Astrocyte (in vitro differentiated cells and primary cell): ENCODE data around the gene FOXL1. TPM values are rescaled to one million over a fixed set of nuclear protein-coding genes. Genes with fewer than 3 reads are reported as not detected.
A peak's percentile ranks its signal among the peaks of the same experiment; 100 is the strongest.

ENCODE experiments used
- DNase-seq: peaks from one replicate; pipeline ENCODE4 v3.0.0-alpha.2; 2010; ENCODE audit warnings: low read depth
- FAIRE-seq: peaks from 2 replicates; lab custom pipeline; 2011; peaks lifted over from hg19 to GRCh38; lab: Jason Lieb, UNC
- H2AFZ ChIP-seq: 2 replicates; pipeline ENCODE4 v1.6.0; 2012; ENCODE audit warnings: low read depth, low read length, inconsistent platforms
- H3K27ac ChIP-seq: 2 replicates; pipeline ENCODE4 v1.5.1; 2011; ENCODE audit warnings: low read depth, low read length, inconsistent platforms
- H3K27me3 ChIP-seq: 2 replicates; pipeline ENCODE4 v1.6.0; 2011; ENCODE audit warnings: low read length, inconsistent platforms; ENCODE audit not compliant: insufficient read depth
- H3K36me3 ChIP-seq: 2 replicates; pipeline ENCODE4 v1.5.1; 2011; ENCODE audit warnings: low read length, inconsistent platforms; ENCODE audit not compliant: insufficient read depth
- H3K4me1 ChIP-seq: 2 replicates; pipeline ENCODE4 v1.5.1; 2011; ENCODE audit warnings: low read length, inconsistent platforms; ENCODE audit not compliant: insufficient read depth
- H3K4me2 ChIP-seq: 2 replicates; pipeline ENCODE4 v1.6.0; 2012; ENCODE audit warnings: low read length, inconsistent platforms
- H3K4me3 ChIP-seq: 2 replicates; pipeline ENCODE4 v1.5.1; 2011; ENCODE audit warnings: low read depth, mild to moderate bottlenecking, low read length, inconsistent platforms; ENCODE audit not compliant: insufficient read depth
- H3K79me2 ChIP-seq: 2 replicates; pipeline ENCODE4 v1.6.0; 2012; ENCODE audit warnings: mild to moderate bottlenecking, low read length, inconsistent platforms; ENCODE audit not compliant: insufficient read depth
- H3K9ac ChIP-seq: 2 replicates; pipeline ENCODE4 v1.6.0; 2012; ENCODE audit warnings: mild to moderate bottlenecking, low read length, inconsistent platforms
- H3K9me3 ChIP-seq: 2 replicates; pipeline ENCODE4 v1.5.1; 2012; ENCODE audit warnings: low read depth, mild to moderate bottlenecking, low read length, inconsistent platforms; ENCODE audit not compliant: insufficient read depth
- H4K20me1 ChIP-seq: 2 replicates; pipeline ENCODE4 v1.6.0; 2012; ENCODE audit warnings: low read length, inconsistent platforms; ENCODE audit not compliant: insufficient read depth
- H3K27ac Mint-ChIP-seq: one replicate; pipeline ENCODE4 v1.8.0; 2021; ENCODE audit warnings: mild to moderate bottlenecking, mixed read lengths; ENCODE audit not compliant: unreplicated experiment
- H3K27me3 Mint-ChIP-seq: one replicate; pipeline ENCODE4 v1.8.0; 2021; ENCODE audit warnings: low read depth, mixed read lengths; ENCODE audit not compliant: unreplicated experiment
- H3K36me3 Mint-ChIP-seq: one replicate; pipeline ENCODE4 v1.8.0; 2021; ENCODE audit warnings: low read depth, mixed read lengths; ENCODE audit not compliant: unreplicated experiment
- H3K4me1 Mint-ChIP-seq: one replicate; pipeline ENCODE4 v1.8.0; 2021; ENCODE audit warnings: low read depth, mixed read lengths; ENCODE audit not compliant: unreplicated experiment
- H3K4me3 Mint-ChIP-seq: one replicate; pipeline ENCODE4 v1.8.0; 2021; ENCODE audit warnings: mild to moderate bottlenecking, moderate library complexity, mixed read lengths; ENCODE audit not compliant: unreplicated experiment
- H3K9me3 Mint-ChIP-seq: one replicate; pipeline ENCODE4 v1.8.0; 2021; ENCODE audit warnings: mild to moderate bottlenecking, mixed read lengths; ENCODE audit not compliant: unreplicated experiment
- CTCF ChIP-seq: IDR thresholded peaks from 2 replicates; pipeline ENCODE4 v1.5.1; 2011; ENCODE audit warnings: low read depth, mild to moderate bottlenecking, inconsistent platforms, low read length, moderate library complexity; ENCODE audit not compliant: insufficient read depth
- EZH2 ChIP-seq: IDR thresholded peaks from 2 replicates; pipeline ENCODE4 v1.6.1; 2012; ENCODE audit warnings: mild to moderate bottlenecking, low read length, inconsistent platforms; ENCODE audit not compliant: insufficient read depth
- total RNA-seq: library from RNA; stranded (reverse); gene quantifications from 2 replicates; pipeline ENCODE4 v1.2.1, GENCODE V29; 2021

Gene FOXL1
- total RNA-seq, 1 donor from 2014 or later, result 6.1 TPM

GRCh38 chr16:86609115-86609514, 30.8 kb downstream of the FOXL1 start:
- Mint-ChIP-seq H3K36me3 (no peaks in the 10 kb centered on the region), H3K4me3 (peak overlapping the region; percentile 76), H3K27ac (peak overlapping the region; percentile 100), H3K9me3 (peaks cover 2% of the 10 kb centered on the region), H3K4me1 (peaks cover 28% of the 10 kb centered on the region), H3K27me3 (peaks cover 4% of the 10 kb centered on the region)
- peak; percentile 97 for DNase-seq
- H3K79me2 ChIP-seq, result no peaks in the 10 kb centered on the region
- peak overlapping the region; percentile 77 for H3K9ac ChIP-seq
- peak overlapping the region; percentile 30 for H2AFZ ChIP-seq
- peak; percentile 100 for FAIRE-seq
- peaks cover 35% of the 10 kb centered on the region for H3K4me1 ChIP-seq
- H4K20me1 ChIP-seq, result no peaks in the 10 kb centered on the region
- H3K36me3 ChIP-seq, result no peaks in the 10 kb centered on the region
- H3K27ac ChIP-seq, result peak overlapping the region; percentile 88
- peak overlapping the region; percentile 71 for H3K4me2 ChIP-seq
- H3K27me3 ChIP-seq, result no peaks in the 10 kb centered on the region
- no peaks in the 10 kb centered on the region for H3K9me3 ChIP-seq
- no peak overlapping the region for H3K4me3 ChIP-seq
- TF ChIP-seq CTCF (no peak), EZH2 (no peak)

DNA sequence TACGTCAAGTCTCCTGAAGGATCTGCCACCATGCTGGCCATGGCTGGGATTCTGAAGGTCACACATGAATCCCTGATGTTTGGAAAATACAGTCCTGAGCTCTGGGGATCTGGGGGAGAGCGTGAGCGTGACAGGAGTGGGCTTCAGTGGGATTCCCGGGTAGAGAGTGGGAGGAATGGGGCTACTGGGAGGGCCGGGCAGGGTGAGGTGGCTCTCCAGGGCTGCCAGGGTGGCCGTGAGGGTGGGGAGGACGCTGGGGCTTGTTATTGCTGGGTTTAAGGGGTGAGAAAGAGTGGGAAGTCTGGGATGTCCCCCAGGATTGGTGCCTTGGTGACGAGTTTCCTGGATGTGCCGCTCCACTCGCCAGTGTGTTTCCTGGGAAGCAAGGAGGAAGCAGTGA, 31.3 kb downstream of the FOXL1 start:
- H3K4me2 ChIP-seq, result peak overlapping the region; percentile 71
- no peaks in the 10 kb centered on the region for H3K36me3 ChIP-seq
- no peak overlapping the region for H3K4me3 ChIP-seq
- H3K27ac Mint-ChIP-seq, result peak overlapping the region; percentile 100
- no peaks in the 10 kb centered on the region for H3K79me2 ChIP-seq
- peaks cover 2% of the 10 kb centered on the region for H3K9me3 Mint-ChIP-seq
- H3K27me3 ChIP-seq, result no peaks in the 10 kb centered on the region
- TF ChIP-seq EZH2 (no peak), CTCF (no peak)
- H3K9ac ChIP-seq, result peak overlapping the region; percentile 77
- DNase-seq, result no peak
- H3K4me1 Mint-ChIP-seq, result peaks cover 28% of the 10 kb centered on the region
- H3K9me3 ChIP-seq, result no peaks in the 10 kb centered on the region
- H3K4me1 ChIP-seq, result peaks cover 35% of the 10 kb centered on the region
- H3K27me3 Mint-ChIP-seq, result no peaks in the 10 kb centered on the region
- H3K27ac ChIP-seq, result peak overlapping the region; percentile 88
- peak overlapping the region; percentile 28 for H2AFZ ChIP-seq
- FAIRE-seq, result no peak
- H4K20me1 ChIP-seq, result no peaks in the 10 kb centered on the region
- no peaks in the 10 kb centered on the region for H3K36me3 Mint-ChIP-seq
- peak overlapping the region; percentile 76 for H3K4me3 Mint-ChIP-seq

DNA sequence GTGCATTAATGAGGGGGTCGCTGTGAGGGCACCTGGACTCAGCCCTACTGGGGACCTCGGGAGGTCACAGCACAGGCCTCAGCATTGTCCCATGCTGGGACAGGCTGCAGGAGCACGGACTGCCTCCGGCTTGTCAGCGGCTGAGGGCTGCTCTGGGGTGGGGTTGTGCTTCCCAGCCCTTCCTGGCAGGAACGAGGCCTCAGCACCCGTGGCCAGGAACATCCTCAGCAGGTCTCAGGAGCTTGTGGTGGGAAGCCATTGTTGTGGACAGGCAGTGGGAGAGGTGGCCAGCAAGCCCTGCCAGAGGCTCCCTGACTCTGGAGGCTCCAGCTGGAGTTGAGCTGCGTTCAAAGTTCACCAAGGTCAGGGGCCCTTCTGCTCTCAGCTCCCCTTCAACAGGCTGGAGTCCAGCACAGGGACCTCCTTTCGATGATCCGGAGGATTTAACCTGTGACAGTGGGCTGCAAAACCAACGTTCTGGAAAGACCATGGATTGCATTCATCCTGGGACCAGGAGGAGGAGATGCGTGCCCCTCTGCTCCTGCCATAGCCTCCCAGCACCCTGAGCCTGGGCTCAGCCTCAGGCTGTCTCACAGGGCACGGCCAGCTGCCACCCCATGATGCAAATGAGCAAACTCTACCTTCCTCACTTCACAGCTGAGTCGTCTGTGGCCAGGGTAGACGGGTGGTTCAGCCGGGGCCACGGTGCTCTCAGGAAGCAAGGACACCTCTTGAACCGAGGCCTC, 32.6 kb downstream of the FOXL1 start:
- peak overlapping the region; percentile 20 for H2AFZ ChIP-seq
- no peak overlapping the region for H3K27ac Mint-ChIP-seq
- no peak for FAIRE-seq
- TF ChIP-seq EZH2 (no peak), CTCF (no peak)
- peaks cover 28% of the 10 kb centered on the region for H3K4me1 Mint-ChIP-seq
- DNase-seq, result no peak
- H3K36me3 ChIP-seq, result no peaks in the 10 kb centered on the region
- H3K4me1 ChIP-seq, result peaks cover 35% of the 10 kb centered on the region
- no peak overlapping the region for H3K4me2 ChIP-seq
- H3K36me3 Mint-ChIP-seq, result no peaks in the 10 kb centered on the region
- peaks cover 2% of the 10 kb centered on the region for H3K9me3 Mint-ChIP-seq
- H3K4me3 Mint-ChIP-seq, result no peak overlapping the region
- no peak overlapping the region for H3K27ac ChIP-seq
- no peaks in the 10 kb centered on the region for H3K27me3 ChIP-seq
- H3K4me3 ChIP-seq, result no peak overlapping the region
- H3K27me3 Mint-ChIP-seq, result no peaks in the 10 kb centered on the region
- H3K9me3 ChIP-seq, result no peaks in the 10 kb centered on the region
- H4K20me1 ChIP-seq, result no peaks in the 10 kb centered on the region
- no peaks in the 10 kb centered on the region for H3K79me2 ChIP-seq
- no peak overlapping the region for H3K9ac ChIP-seq
